Neural cell (in vitro differentiated cells): ENCODE measurements around the gene DLEU7. TPM values are rescaled to one million over a fixed set of nuclear protein-coding genes. Genes with fewer than 3 reads are reported as not detected.

Source experiments
- H2AFZ ChIP-seq: fragments of 200-600, 300-800 bp; sonication (generic), shearing (Covaris generic); 2 replicates; pipeline ENCODE4 v1.6.0; 2014; ENCODE audit warnings: low read depth, mild to moderate bottlenecking, antibody characterized with exemption, low read length, moderate library complexity
- H3F3A ChIP-seq: fragments of 200-600 bp; shearing (Covaris generic); 2 replicates; pipeline ENCODE4 v1.6.1; 2016; ENCODE audit warnings: mild to moderate bottlenecking, moderate library complexity, mixed read lengths, antibody characterized with exemption, low read length; ENCODE audit not compliant: insufficient read depth, poor library complexity, severe bottlenecking
- H3K27ac ChIP-seq: fragments of 200-600, 300-800 bp; sonication (generic), shearing (Covaris generic); 2 replicates; pipeline ENCODE4 v1.5.1; 2014; ENCODE audit warnings: mild to moderate bottlenecking, low read length, moderate library complexity
- H3K27me3 ChIP-seq: fragments of 300-800, 200-600 bp; sonication (generic), shearing (Covaris generic); 2 replicates; pipeline ENCODE4 v1.6.0; 2014; ENCODE audit warnings: mild to moderate bottlenecking, low read depth, low read length, moderate library complexity; ENCODE audit not compliant: insufficient read depth
- H3K36me3 ChIP-seq: fragments of 300-800, 200-600 bp; sonication (generic), shearing (Covaris generic); 2 replicates; pipeline ENCODE4 v1.5.1; 2014; ENCODE audit warnings: mild to moderate bottlenecking, antibody characterized with exemption, low read length, moderate library complexity; ENCODE audit not compliant: insufficient read depth
- H3K4me2 ChIP-seq: fragments of 300-800, 200-600 bp; sonication (generic), shearing (Covaris generic); 2 replicates; pipeline ENCODE4 v1.6.0; 2014; ENCODE audit warnings: mild to moderate bottlenecking, low read length
- H3K4me3 ChIP-seq: fragments of 300-800, 200-600 bp; sonication (generic), shearing (Covaris generic); 2 replicates; pipeline ENCODE4 v1.5.1; 2014; ENCODE audit warnings: mild to moderate bottlenecking, low read length, moderate library complexity
- H3K79me2 ChIP-seq: fragments of 200-600 bp; shearing (Covaris generic); replicated peaks from 2 replicates; pipeline ENCODE4 v1.6.0; 2014; ENCODE audit warnings: mild to moderate bottlenecking, low read length, moderate library complexity; ENCODE audit not compliant: insufficient read depth
- H3K9ac ChIP-seq: fragments of 300-800, 200-600 bp; sonication (generic), shearing (Covaris generic); 2 replicates; pipeline ENCODE4 v1.6.1; 2016; ENCODE audit warnings: mild to moderate bottlenecking, low read length, mixed read lengths
- H3K9me2 ChIP-seq: fragments of 200-600 bp; shearing (Covaris generic); 2 replicates; pipeline ENCODE4 v1.6.1; 2016; ENCODE audit warnings: mild to moderate bottlenecking, low read length, mixed read lengths; ENCODE audit not compliant: insufficient read depth
- H3K9me3 ChIP-seq: fragments of 200-600, 300-800 bp; sonication (generic), shearing (Covaris generic); 2 replicates; pipeline ENCODE4 v1.6.1; 2016; ENCODE audit warnings: mild to moderate bottlenecking, mixed run types, low read length, moderate library complexity, mixed read lengths
- H4K20me1 ChIP-seq: fragments of 200-600 bp; shearing (Covaris generic); 2 replicates; pipeline ENCODE4 v1.6.1; 2016; ENCODE audit warnings: mild to moderate bottlenecking, mixed run types; ENCODE audit not compliant: insufficient read depth
- EP300 ChIP-seq: fragments of 450-650 bp; conservative IDR thresholded peaks from 2 replicates; pipeline ENCODE4 v1.6.1; 2014; ENCODE audit warnings: antibody characterized with exemption, mild to moderate bottlenecking, moderate library complexity; ENCODE audit not compliant: poor library complexity, severe bottlenecking
- EZH2 ChIP-seq: fragments of 200-600, 300-800 bp; shearing (Covaris generic), sonication (generic); IDR thresholded peaks from 2 replicates; pipeline ENCODE4 v1.6.1; 2014; ENCODE audit warnings: antibody characterized with exemption, low read length, borderline replicate concordance, mild to moderate bottlenecking; ENCODE audit not compliant: insufficient read depth, poor library complexity, severe bottlenecking
- MXI1 ChIP-seq: fragments of 450-650 bp; conservative IDR thresholded peaks from 2 replicates; pipeline ENCODE4 v1.6.1; 2014; ENCODE audit warnings: antibody characterized with exemption, mild to moderate bottlenecking; ENCODE audit not compliant: poor library complexity, severe bottlenecking
- POLR2AphosphoS5 ChIP-seq: IDR thresholded peaks from 2 replicates; pipeline ENCODE4 v1.6.1; 2012
- RAD21 ChIP-seq: fragments of 450-650 bp; conservative IDR thresholded peaks from 2 replicates; pipeline ENCODE4 v1.6.1; 2014; ENCODE audit warnings: antibody characterized with exemption, mild to moderate bottlenecking, moderate library complexity
- REST ChIP-seq: IDR thresholded peaks from 2 replicates; pipeline ENCODE4 v1.6.1; 2012; ENCODE audit warnings: borderline replicate concordance
- SMC3 ChIP-seq: fragments of 450-650 bp; conservative IDR thresholded peaks from 2 replicates; pipeline ENCODE4 v1.6.1; 2014; ENCODE audit warnings: antibody characterized with exemption, mild to moderate bottlenecking, moderate library complexity; ENCODE audit not compliant: poor library complexity
- TAF1 ChIP-seq: IDR thresholded peaks from 2 replicates; pipeline ENCODE4 v1.6.1; 2012; ENCODE audit warnings: low read depth
- polyA plus RNA-seq: library from polyadenylated mRNA; depleted of rRNA; stranded (reverse); fragments of >200 nt; gene quantifications from 2 replicates; pipeline ENCODE4 v1.2.3, GENCODE V29; 2014
- TF ChIP-seq, protein P1 (sequence below): fragments of 450-650 bp; IDR thresholded peaks from 2 replicates; pipeline ENCODE4 v1.5.1; 2014; ENCODE audit warnings: antibody characterized with exemption, mild to moderate bottlenecking, moderate library complexity; ENCODE audit not compliant: poor library complexity, severe bottlenecking

Gene DLEU7
- polyA plus RNA-seq, 1 donor from 2014 or later = 0.26 TPM

DNA sequence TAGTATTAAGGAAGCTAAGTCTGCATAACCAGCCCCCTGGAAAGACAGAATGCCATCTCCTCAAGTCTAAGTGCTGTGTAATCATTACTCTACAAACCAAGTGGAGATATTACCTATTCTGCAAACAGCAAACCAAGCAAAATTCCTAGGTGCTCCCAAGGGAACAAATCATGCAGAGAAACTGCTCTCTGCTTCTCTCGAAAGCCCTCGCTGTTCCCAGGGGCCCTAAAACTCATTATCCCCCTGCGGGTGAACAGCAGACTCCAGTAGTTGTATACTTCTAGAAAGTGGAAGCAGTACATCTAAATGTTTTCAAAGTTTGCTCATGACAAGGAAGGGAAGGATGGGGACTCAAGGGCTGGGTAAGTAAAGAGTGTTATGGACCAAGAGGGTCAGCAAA is 3.2 kb downstream of the DLEU7 start (continued):
- TF ChIP-seq, protein P1, sequence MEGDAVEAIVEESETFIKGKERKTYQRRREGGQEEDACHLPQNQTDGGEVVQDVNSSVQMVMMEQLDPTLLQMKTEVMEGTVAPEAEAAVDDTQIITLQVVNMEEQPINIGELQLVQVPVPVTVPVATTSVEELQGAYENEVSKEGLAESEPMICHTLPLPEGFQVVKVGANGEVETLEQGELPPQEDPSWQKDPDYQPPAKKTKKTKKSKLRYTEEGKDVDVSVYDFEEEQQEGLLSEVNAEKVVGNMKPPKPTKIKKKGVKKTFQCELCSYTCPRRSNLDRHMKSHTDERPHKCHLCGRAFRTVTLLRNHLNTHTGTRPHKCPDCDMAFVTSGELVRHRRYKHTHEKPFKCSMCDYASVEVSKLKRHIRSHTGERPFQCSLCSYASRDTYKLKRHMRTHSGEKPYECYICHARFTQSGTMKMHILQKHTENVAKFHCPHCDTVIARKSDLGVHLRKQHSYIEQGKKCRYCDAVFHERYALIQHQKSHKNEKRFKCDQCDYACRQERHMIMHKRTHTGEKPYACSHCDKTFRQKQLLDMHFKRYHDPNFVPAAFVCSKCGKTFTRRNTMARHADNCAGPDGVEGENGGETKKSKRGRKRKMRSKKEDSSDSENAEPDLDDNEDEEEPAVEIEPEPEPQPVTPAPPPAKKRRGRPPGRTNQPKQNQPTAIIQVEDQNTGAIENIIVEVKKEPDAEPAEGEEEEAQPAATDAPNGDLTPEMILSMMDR = no peak

GRCh38 chr13:50839828-50840227 is 3.7 kb downstream of the DLEU7 start:
- Histone ChIP-seq H4K20me1 (no peaks in the 10 kb centered on the region), H3K36me3 (no peaks in the 10 kb centered on the region), H3F3A (no peaks in the 10 kb centered on the region), H2AFZ (no peak overlapping the region), H3K27me3 (peaks cover 24% of the 10 kb centered on the region), H3K27ac (no peak overlapping the region), H3K9me2 (no peaks in the 10 kb centered on the region), H3K79me2 (no peaks in the 10 kb centered on the region), H3K9me3 (no peaks in the 10 kb centered on the region), H3K4me2 (no peak overlapping the region), H3K9ac (no peak overlapping the region), H3K4me3 (no peak overlapping the region)
- TF ChIP-seq POLR2AphosphoS5 (no peak), MXI1 (no peak), EZH2 (no peak), EP300 (no peak), TAF1 (no peak), REST (no peak), SMC3 (no peak), RAD21 (no peak)
- TF ChIP-seq, protein P1 = no peak

DNA sequence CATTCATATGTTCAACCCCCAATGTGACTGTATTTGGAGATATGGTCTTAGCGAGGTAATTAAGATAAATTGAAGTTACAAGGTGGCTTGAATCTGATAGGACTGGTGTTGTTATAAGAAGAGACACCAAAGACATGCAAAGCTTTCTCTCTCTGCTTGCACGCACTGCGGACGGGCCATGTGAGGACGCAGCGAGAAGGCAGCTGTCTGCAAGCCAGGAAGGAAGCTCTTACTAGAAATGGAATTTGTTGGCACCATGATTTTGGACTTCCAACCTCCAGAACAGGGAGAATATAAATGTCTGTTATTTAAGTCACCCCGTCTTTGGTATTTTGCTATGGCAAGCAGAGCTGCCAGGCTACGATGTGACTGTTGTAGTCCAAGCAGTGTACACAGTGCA is 4.8 kb downstream of the DLEU7 start:
- Histone ChIP-seq H4K20me1 (no peaks in the 10 kb centered on the region), H3K27ac (no peak overlapping the region), H3F3A (no peaks in the 10 kb centered on the region), H3K36me3 (no peaks in the 10 kb centered on the region), H3K9me3 (no peaks in the 10 kb centered on the region), H2AFZ (no peak overlapping the region), H3K27me3 (peaks cover 20% of the 10 kb centered on the region), H3K4me3 (no peak overlapping the region), H3K79me2 (no peaks in the 10 kb centered on the region), H3K4me2 (no peak overlapping the region), H3K9ac (no peak overlapping the region), H3K9me2 (no peaks in the 10 kb centered on the region)
- TF ChIP-seq SMC3 = no peak
- no peak for TF ChIP-seq REST
- no peak for TF ChIP-seq EZH2
- no peak for TF ChIP-seq TAF1
- no peak for TF ChIP-seq EP300
- no peak for TF ChIP-seq MXI1
- TF ChIP-seq RAD21 = no peak
- TF ChIP-seq, protein P1 = no peak
- no peak for TF ChIP-seq POLR2AphosphoS5
